GM10266 (cell line): ENCODE results near the gene COL28A1.
"Not testable (repeated sequence)": the region's sequence is repeated elsewhere in the genome, so short reads cannot be mapped to it uniquely, and the experiment has no call there.

Source experiments
- DNase-seq: peaks from one replicate; pipeline ENCODE4 v3.0.0; 2012; ENCODE audit errors: extremely low spot score
- TF ChIP-seq, protein P1 (sequence below): IDR thresholded peaks from 2 replicates; pipeline ENCODE4 v1.5.1; 2012; ENCODE audit warnings: mild to moderate bottlenecking, low read depth; ENCODE audit not compliant: control insufficient read depth, insufficient read depth; ENCODE audit errors: missing control alignments

COL28A1 gene

DNA sequence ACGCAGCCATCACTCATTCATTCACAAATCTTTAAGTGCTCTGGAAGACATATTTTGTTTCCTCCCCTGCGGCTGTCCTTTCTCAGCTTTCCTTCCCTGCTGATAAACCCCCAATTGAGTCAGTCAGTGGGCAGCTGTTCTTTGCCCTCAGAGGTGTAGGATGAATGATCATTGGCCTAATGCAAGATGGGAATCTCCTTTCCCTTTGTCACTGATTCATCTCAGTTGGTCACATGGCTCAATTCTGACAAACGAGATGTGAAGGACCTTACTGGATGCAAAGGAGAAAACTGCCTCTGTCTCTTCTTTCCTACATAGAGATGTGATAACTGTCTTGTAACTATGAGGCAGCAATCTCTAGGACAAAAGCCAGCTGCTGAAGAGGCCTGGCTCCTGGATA, 44.6 kb downstream of the COL28A1 start:
- TF ChIP-seq, protein P1, sequence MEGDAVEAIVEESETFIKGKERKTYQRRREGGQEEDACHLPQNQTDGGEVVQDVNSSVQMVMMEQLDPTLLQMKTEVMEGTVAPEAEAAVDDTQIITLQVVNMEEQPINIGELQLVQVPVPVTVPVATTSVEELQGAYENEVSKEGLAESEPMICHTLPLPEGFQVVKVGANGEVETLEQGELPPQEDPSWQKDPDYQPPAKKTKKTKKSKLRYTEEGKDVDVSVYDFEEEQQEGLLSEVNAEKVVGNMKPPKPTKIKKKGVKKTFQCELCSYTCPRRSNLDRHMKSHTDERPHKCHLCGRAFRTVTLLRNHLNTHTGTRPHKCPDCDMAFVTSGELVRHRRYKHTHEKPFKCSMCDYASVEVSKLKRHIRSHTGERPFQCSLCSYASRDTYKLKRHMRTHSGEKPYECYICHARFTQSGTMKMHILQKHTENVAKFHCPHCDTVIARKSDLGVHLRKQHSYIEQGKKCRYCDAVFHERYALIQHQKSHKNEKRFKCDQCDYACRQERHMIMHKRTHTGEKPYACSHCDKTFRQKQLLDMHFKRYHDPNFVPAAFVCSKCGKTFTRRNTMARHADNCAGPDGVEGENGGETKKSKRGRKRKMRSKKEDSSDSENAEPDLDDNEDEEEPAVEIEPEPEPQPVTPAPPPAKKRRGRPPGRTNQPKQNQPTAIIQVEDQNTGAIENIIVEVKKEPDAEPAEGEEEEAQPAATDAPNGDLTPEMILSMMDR = no peak
- DNase-seq = no peak

DNA sequence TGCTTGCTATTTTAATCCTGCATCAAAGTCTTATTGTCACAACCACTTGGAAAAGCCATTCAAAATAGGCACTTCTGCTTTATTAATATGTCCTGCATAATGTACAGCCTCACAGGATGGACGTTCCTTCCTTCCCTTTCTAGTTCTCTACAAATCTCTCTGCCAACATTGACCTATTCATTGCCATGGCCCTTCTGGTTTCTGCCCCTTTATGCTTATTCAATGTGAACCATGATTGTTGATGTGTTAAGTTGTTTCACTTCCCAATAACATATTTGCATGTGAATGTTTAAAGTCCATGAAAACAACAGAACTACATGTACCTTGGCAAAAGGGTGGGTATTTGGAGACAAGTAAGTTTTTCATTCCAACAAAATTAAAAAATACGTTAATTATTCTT, 45.7 kb downstream of the COL28A1 start:
- TF ChIP-seq, protein P1 = no peak
- DNase-seq = no peak

DNA sequence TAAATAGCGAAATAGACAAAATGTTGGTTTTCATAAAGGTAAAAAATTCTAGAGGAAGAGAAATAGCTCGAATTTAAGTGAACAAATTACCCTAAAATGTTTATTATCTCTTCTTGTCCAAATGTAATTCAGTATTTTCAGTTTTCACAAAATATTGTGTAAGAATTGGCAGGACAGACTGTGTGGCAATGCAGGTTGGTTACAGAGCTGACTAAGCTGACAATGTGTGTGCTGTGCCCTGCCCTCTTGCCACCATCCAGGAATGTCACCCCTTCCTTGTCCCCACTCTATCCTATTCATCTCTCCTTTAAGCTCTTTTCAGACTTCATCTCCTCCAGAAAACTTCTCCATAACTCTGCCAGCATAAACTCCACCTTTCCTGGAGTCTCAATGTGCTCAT, 46.1 kb downstream of the COL28A1 start:
- TF ChIP-seq, protein P1 = no peak
- no peak for DNase-seq

DNA sequence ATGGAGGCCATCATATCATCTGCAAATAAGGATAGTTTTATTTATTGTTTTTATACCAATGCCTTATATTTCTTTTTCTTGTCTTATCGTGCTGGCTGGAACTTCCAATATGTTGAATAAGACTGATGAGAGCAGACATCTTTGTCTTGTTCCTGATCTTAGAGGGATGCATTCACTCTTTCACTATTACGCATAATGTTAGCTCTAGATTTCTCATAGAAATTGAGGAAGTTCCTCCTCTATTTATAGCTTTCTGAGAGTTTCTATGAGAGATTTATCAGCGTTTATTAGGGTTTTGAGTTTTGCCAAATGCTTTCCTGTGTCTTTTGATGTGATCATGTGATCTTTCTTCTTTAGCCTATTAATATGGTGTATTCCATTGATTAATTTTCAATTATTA, 49.3 kb downstream of the COL28A1 start:
- DNase-seq = no peak
- TF ChIP-seq, protein P1 = no peak

DNA sequence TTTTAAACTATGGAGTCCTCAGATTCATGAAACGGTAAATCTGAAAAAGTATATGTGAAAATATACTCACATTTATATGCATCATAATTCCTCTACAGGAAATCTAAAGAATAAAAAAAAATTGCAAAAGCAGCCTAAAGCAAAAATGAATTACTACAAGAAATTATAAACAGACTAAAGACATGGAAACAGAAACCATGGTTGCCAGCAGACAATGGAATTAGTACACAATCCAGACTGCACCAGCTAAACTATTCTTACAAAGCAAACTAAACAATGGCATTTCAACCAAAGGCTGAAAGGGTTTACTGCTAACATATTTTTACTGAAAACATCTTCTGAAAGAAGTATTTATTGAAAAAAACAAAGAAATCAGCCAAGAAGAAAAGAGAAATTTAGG, 51.6 kb downstream of the COL28A1 start:
- TF ChIP-seq, protein P1 = no peak
- DNase-seq = no peak

DNA sequence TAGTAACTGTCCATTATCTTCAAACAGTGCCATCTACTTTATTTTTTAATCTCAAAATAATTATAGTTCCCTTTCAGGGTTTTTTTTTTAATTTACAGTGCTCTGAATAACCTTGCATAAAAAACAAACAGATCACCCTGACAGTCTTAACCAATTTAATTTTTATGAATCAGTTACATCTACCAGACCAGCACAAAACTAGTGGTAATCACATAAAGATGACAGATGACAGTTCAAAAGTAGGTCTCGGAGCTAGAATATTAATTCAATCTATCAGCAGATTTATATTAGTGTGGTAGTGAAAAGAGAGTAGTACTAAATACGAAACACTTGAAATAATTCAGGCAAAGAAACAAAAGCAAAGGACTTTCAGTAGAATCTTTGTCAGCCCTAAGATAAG, 53.9 kb downstream of the COL28A1 start:
- DNase-seq = no peak
- TF ChIP-seq, protein P1 = no peak

DNA sequence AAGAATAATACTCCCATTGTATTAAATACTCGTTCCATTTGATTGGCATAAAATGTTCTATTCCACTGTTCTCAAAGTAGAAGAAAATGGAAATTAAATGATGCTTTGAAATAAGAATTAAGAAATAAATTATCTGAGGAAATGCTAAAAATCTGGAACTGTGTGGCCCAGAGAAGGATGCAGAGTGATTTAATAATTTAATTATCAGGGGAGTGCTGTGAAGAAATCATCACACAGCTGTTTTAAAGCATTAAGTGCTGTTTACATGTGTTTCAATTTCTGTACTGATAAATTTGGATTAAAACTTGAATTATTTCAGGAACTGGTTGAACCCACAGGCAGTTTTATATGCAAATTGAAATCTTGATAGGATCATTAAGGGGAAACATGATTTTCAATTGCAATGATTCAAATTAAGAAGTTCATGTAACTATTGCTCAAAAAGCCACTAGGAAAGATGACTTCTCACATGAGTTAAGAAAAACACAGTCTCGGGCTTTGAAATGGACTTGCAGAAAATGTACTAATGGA, 56.3 kb downstream of the COL28A1 start:
- DNase-seq = no peak
- TF ChIP-seq, protein P1 = no peak

DNA sequence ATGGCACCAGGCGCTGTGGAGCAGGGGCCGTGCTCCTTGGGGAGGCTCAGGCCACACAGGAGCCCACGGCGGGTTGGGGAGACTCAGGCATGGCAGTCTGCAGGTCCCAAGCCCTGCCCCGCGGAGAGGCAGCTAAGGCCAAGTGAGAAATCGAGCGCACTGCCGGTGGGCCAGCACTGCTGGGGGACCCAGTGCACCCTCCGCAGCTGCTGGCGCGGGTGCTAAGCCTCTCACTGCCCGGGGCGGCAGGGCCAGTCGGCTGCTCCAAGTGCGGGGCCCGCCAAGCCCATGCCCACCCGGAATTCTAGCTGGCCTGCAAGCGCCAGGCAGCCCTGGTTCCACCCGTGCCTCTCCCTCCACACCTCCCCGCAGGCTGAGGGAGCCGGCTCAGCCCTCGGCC, 57.1 kb downstream of the COL28A1 start:
- TF ChIP-seq, protein P1 = no peak
- DNase-seq = no peak

DNA sequence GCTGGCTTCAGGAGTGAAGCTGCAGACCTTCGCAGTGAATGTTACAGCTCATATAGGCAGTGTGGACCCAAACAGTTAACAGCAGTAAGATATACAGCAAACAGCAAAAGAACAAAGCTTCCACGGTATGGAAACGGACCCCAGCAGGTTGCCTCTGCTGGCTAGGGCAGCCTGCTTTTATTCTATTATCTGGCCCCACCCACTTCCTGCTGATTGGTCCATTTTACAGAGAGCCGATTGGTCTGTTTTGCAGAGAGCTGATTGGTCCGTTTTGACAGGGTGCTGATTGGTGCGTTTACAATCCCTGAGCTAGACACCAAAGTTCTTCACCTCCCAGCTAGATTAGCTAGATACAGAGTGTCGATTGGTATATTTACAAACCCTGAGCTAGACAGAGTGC, 58.0 kb downstream of the COL28A1 start:
- DNase-seq = not testable (repeated sequence)
